GM10266 (cell line): ENCODE measurements around the gene PLEKHG4B.

Source experiments
- DNase-seq: peaks from one replicate; pipeline ENCODE4 v3.0.0; 2012; ENCODE audit errors: extremely low spot score
- TF ChIP-seq, protein P1 (sequence below): IDR thresholded peaks from 2 replicates; pipeline ENCODE4 v1.5.1; 2012; ENCODE audit warnings: mild to moderate bottlenecking, low read depth; ENCODE audit not compliant: control insufficient read depth, insufficient read depth; ENCODE audit errors: missing control alignments

Gene PLEKHG4B

DNA sequence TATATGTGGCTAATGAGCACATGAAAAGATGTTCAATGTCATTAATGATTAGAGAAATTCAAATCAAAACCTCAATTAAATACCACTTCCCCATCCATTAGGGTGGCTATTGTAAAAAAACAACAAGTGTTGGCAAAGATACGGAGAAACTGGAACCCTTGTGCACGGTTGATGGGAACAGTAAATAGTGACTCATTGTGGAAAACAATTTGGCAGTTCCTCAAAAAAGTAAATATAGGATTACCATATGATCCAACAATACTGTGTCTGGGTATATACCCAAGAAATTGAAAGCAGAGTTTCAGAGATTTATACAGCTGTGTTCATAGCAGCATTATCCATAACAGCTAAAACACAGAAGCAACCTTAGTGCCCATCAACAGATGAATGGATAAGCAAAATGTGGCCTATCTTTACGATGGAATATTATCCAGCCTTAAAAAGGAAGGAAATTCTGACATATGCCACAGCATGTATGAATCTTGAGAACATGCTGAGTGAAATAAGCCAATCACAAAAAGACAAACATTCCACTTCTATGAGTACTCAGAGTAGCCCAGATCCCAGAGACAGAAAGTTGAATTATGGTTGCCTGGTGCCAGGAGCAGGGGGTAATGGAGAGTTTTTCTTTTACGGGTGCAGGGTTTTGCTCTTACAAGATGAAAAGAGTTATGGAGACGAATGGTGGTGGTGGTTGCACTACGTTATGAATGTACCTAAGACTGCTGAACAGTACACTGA, 57.9 kb downstream of the PLEKHG4B start:
- TF ChIP-seq, protein P1, sequence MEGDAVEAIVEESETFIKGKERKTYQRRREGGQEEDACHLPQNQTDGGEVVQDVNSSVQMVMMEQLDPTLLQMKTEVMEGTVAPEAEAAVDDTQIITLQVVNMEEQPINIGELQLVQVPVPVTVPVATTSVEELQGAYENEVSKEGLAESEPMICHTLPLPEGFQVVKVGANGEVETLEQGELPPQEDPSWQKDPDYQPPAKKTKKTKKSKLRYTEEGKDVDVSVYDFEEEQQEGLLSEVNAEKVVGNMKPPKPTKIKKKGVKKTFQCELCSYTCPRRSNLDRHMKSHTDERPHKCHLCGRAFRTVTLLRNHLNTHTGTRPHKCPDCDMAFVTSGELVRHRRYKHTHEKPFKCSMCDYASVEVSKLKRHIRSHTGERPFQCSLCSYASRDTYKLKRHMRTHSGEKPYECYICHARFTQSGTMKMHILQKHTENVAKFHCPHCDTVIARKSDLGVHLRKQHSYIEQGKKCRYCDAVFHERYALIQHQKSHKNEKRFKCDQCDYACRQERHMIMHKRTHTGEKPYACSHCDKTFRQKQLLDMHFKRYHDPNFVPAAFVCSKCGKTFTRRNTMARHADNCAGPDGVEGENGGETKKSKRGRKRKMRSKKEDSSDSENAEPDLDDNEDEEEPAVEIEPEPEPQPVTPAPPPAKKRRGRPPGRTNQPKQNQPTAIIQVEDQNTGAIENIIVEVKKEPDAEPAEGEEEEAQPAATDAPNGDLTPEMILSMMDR = no peak
- DNase-seq = no peak

DNA sequence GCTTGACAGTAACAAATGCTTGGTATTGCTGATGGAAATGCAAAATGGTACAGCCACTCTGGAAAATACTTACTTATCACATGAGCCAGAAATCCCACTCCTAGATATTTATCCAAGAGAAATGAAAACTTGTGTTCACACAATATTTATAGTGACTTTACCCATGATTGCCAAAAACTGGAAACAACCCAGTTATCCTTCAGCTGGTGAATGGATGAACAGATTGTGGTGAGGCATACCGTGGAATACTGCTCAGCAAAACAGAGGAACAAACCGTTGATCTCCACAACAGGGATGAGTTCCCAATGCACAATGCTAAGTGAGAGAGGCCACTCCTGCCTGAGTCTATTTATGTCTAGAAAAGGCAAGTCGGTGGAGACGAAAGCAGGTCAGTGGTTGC, 58.8 kb downstream of the PLEKHG4B start:
- TF ChIP-seq, protein P1 = no peak

GRCh38 chr5:152077-152476, 60.1 kb downstream of the PLEKHG4B start:
- TF ChIP-seq, protein P1 = no peak
- DNase-seq = no peak

More for the DNA sequence above, 58.8 kb downstream of the PLEKHG4B start:
- no peak for DNase-seq

DNA sequence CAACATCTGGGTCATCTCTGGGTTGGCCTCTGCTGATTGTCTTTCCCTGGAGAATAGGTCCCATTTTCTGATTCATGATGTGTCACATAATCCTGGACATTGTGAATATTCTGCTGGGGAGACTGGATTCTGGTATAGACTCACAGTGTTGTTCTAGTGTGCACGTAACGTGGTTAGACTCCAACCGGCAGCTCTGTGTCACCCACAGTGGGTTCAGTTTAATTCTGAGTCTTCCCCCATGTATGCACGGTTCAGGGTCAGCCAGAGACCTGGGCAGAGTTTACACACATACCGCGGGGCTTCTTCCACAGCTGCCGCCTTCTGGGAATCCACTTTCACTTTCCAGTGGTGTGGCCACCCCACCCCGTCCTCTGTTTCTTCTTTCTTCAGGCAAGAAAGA, 61.3 kb downstream of the PLEKHG4B start:
- DNase-seq = no peak
- TF ChIP-seq, protein P1 = no peak

- TF ChIP-seq, protein P1 = no peak
- no peak for DNase-seq
These were observed 62.3 kb downstream of the PLEKHG4B start for GRCh38 chr5:154236-154635.

- TF ChIP-seq, protein P1 = no peak
- DNase-seq = no peak
These were observed 62.9 kb downstream of the PLEKHG4B start for GRCh38 chr5:154826-155225.

DNA sequence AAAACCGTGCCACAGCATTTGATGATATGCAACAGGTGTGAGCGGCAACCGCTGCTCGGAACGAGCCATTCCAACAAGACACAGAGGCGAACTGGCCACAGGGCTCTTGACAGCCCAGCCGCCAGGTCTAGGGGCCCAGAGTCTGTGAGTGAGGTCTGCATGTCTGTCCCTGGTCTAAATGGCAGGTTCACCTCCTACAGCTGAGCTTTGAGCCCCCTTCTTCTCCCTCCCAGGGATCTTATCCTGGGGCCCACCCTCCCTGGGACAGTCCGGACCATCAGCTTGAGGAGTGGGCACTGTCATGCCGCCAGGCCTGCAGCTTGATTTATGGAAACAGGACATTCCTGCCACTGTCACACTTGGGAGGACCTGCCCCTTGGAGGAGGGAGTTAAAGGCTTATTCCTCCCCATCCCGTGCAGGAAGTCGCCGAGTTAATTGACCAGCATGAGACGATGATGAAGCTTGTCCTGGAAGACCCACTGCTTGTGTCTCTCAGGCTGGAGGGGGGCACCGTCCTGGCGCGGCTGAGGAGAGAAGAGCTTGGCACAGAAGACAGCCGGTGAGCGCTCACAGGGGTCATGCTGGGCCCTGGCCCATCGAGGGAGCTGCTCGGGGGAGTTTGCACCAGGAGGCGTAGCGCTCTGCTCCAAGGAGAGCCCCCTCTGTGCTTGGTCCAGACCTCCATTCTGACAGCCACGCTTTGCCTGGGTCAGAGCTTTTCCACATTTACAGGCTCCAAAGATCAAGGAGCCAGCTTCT, 63.9 kb downstream of the PLEKHG4B start:
- DNase-seq = no peak
- TF ChIP-seq, protein P1 = no peak
